Stimulated activated memory B cell treated with anti-CD40 and anti-IgM and Interleukin-4, amounts not matched to agents 10 μg/mL and 1 μg/mL and 100 μg/mL, for 72 hours (primary cell): ENCODE measurements around the gene HHEX.

ENCODE experiments used
- ATAC-seq: fragments of 150-1000 bp; cut with Tn5 transposase; 2 replicates; pipeline ENCODE4 v1.10.0; 2021
- H3K27ac Mint-ChIP-seq: one replicate; pipeline ENCODE4 v1.8.0; 2022; ENCODE audit warnings: mild to moderate bottlenecking, mixed read lengths
- H3K27me3 Mint-ChIP-seq: one replicate; pipeline ENCODE4 v1.8.0; 2022; ENCODE audit warnings: mixed read lengths
- H3K36me3 Mint-ChIP-seq: one replicate; pipeline ENCODE4 v1.8.0; 2022; ENCODE audit warnings: mixed read lengths
- H3K4me1 Mint-ChIP-seq: one replicate; pipeline ENCODE4 v1.8.0; 2022; ENCODE audit warnings: mixed read lengths
- H3K4me3 Mint-ChIP-seq: one replicate; pipeline ENCODE4 v1.8.0; 2022; ENCODE audit warnings: mild to moderate bottlenecking, moderate library complexity, mixed read lengths
- H3K9me3 Mint-ChIP-seq: one replicate; pipeline ENCODE4 v1.8.0; 2022; ENCODE audit warnings: mixed read lengths

Gene HHEX

GRCh38 chr10:92742331-92743228, 52.8 kb downstream of the HHEX start:
- Mint-ChIP-seq H3K4me1 (peaks cover 57% of the 10 kb centered on the region), H3K27me3 (no peaks in the 10 kb centered on the region), H3K27ac (peak overlapping the region; percentile 89), H3K4me3 (peak overlapping the region; percentile 49), H3K36me3 (peaks cover 6% of the 10 kb centered on the region), H3K9me3 (peaks cover 7% of the 10 kb centered on the region)
- peak; percentile 97 for ATAC-seq
